HG03159 (cell line): ENCODE measurements around the gene DLGAP1.
A peak's percentile ranks its signal among the peaks of the same experiment; 100 is the strongest.
"Not testable (repeated sequence)": the region's sequence is repeated elsewhere in the genome, so short reads cannot be mapped to it uniquely, and the experiment has no call there.

Experiments used
- ATAC-seq: cut with Tn5 transposase; IDR thresholded peaks from one replicate; pipeline ENCODE4 v1.9.1; 2021; ENCODE audit warnings: mild to moderate bottlenecking, moderate library complexity; ENCODE audit not compliant: unreplicated experiment

Gene DLGAP1

GRCh38 chr18:4293337-4293736 is 161.8 kb downstream of the DLGAP1 start:
- ATAC-seq: no peak

- no peak for ATAC-seq
Measured at GRCh38 chr18:4292696-4293095, 162.4 kb downstream of the DLGAP1 start.

- ATAC-seq: not testable (repeated sequence)
Measured at GRCh38 chr18:4287340-4287739, 167.8 kb downstream of the DLGAP1 start.

GRCh38 chr18:4286256-4286655 is 168.9 kb downstream of the DLGAP1 start:
- ATAC-seq: no peak

GRCh38 chr18:4285525-4285924 is 169.6 kb downstream of the DLGAP1 start:
- ATAC-seq: no peak

GRCh38 chr18:4284528-4284927 is 170.6 kb downstream of the DLGAP1 start:
- no peak for ATAC-seq

- no peak for ATAC-seq
Measured at GRCh38 chr18:4283746-4284291, 171.3 kb downstream of the DLGAP1 start.

GRCh38 chr18:4282954-4283353 is 172.2 kb downstream of the DLGAP1 start:
- ATAC-seq: no peak

GRCh38 chr18:4276953-4277585 is 178.0 kb downstream of the DLGAP1 start:
- ATAC-seq: peak; percentile 72

GRCh38 chr18:4271952-4272351 is 183.2 kb downstream of the DLGAP1 start:
- ATAC-seq: no peak

- ATAC-seq: no peak
Measured at GRCh38 chr18:4270988-4271387, 184.1 kb downstream of the DLGAP1 start.

- ATAC-seq: no peak
Measured at GRCh38 chr18:4270016-4270415, 185.1 kb downstream of the DLGAP1 start.

GRCh38 chr18:4267641-4268040 is 187.5 kb downstream of the DLGAP1 start:
- ATAC-seq: no peak

GRCh38 chr18:4264347-4264791 is 190.7 kb downstream of the DLGAP1 start:
- no peak for ATAC-seq

- ATAC-seq: no peak
Measured at GRCh38 chr18:4260107-4260506, 195.0 kb downstream of the DLGAP1 start.

GRCh38 chr18:4256766-4257417 is 198.2 kb downstream of the DLGAP1 start:
- no peak for ATAC-seq

GRCh38 chr18:4254840-4255239 is 200.3 kb downstream of the DLGAP1 start:
- ATAC-seq: no peak

- no peak for ATAC-seq
Measured at GRCh38 chr18:4252829-4253228, 202.3 kb downstream of the DLGAP1 start.

GRCh38 chr18:4251873-4252272 is 203.2 kb downstream of the DLGAP1 start:
- no peak for ATAC-seq

GRCh38 chr18:4251206-4251605 is 203.9 kb downstream of the DLGAP1 start:
- no peak for ATAC-seq

- ATAC-seq: no peak
Measured at GRCh38 chr18:4250141-4250540, 205.0 kb downstream of the DLGAP1 start.

GRCh38 chr18:4248686-4249085 is 206.4 kb downstream of the DLGAP1 start:
- no peak for ATAC-seq
